SK-N-SH treated with all-trans-retinoic acid at 6 μM for 48 hours (cell line): ENCODE measurements around the gene CHRNB2.

ENCODE experiments used
- ATAC-seq: fragments of 200-7000 bp; cut with Tn5 transposase; 3 replicates; pipeline ENCODE4 v1.9.1; 2020; ENCODE audit warnings: mild to moderate bottlenecking, moderate library complexity
- ARNTL ChIP-seq: fragments of 450-650 bp; formaldehyde crosslinking; IDR thresholded peaks from 2 replicates; pipeline ENCODE4 v1.5.0; 2020; ENCODE audit warnings: low read depth, mild to moderate bottlenecking, moderate library complexity, borderline replicate concordance
- BACH2 ChIP-seq: fragments of 250-450 bp; sonication (Bioruptor Pico); IDR thresholded peaks from 2 replicates; pipeline ENCODE4 v1.9.0; 2021; ENCODE audit warnings: mild to moderate bottlenecking, borderline replicate concordance
- ESRRG ChIP-seq: fragments of 250-450 bp; sonication (Bioruptor Pico); IDR thresholded peaks from 2 replicates; pipeline ENCODE4 v1.6.1; 2021; ENCODE audit warnings: mild to moderate bottlenecking
- GLIS3 ChIP-seq: fragments of 250-450 bp; sonication (Bioruptor Pico); IDR thresholded peaks from 2 replicates; pipeline ENCODE4 v1.5.0; 2020; ENCODE audit warnings: mild to moderate bottlenecking, moderate library complexity
- ISL1 ChIP-seq: fragments of 250-450 bp; sonication (Bioruptor Pico); IDR thresholded peaks from 2 replicates; pipeline ENCODE4 v2.1.2; 2022; ENCODE audit warnings: mild to moderate bottlenecking, moderate library complexity
- OSR1 ChIP-seq: fragments of 250-450 bp; sonication (Bioruptor Pico); IDR thresholded peaks from 2 replicates; pipeline ENCODE4 v1.8.0; 2022; ENCODE audit warnings: moderate library complexity, mild to moderate bottlenecking, inconsistent platforms
- PPARA ChIP-seq: fragments of 250-450 bp; sonication (Bioruptor Pico); IDR thresholded peaks from 2 replicates; pipeline ENCODE4 v1.5.0; 2020; ENCODE audit warnings: mild to moderate bottlenecking, borderline replicate concordance
- RARB ChIP-seq: fragments of 250-450 bp; sonication (Bioruptor Pico); IDR thresholded peaks from 2 replicates; pipeline ENCODE4 v1.8.0; 2021; ENCODE audit warnings: mild to moderate bottlenecking, moderate library complexity
- SNAI2 ChIP-seq: fragments of 250-450 bp; sonication (Bioruptor Pico); IDR thresholded peaks from 2 replicates; pipeline ENCODE4 v1.5.0; 2020; ENCODE audit warnings: mild to moderate bottlenecking, moderate library complexity
- TCF4 ChIP-seq: fragments of 250-450 bp; sonication (Bioruptor Pico); IDR thresholded peaks from 2 replicates; pipeline ENCODE4 v1.8.0; 2021; ENCODE audit warnings: mild to moderate bottlenecking, moderate library complexity, borderline replicate concordance
- TOX ChIP-seq: fragments of 250-450 bp; sonication (Bioruptor Pico); IDR thresholded peaks from 2 replicates; pipeline ENCODE4 v1.8.0; 2021; ENCODE audit warnings: mild to moderate bottlenecking, moderate library complexity, borderline replicate concordance
- ZC3H10 ChIP-seq: fragments of 250-450 bp; sonication (Bioruptor Pico); IDR thresholded peaks from 2 replicates; pipeline ENCODE4 v1.5.1; 2021; ENCODE audit warnings: mild to moderate bottlenecking, moderate library complexity
- ZFP3 ChIP-seq: fragments of 250-450 bp; sonication (Bioruptor Pico); IDR thresholded peaks from 2 replicates; pipeline ENCODE4 v1.5.0; 2020; ENCODE audit warnings: mild to moderate bottlenecking, moderate library complexity
- ZFP30 ChIP-seq: fragments of 450-650 bp; formaldehyde crosslinking; IDR thresholded peaks from 2 replicates; pipeline ENCODE4 v1.5.0; 2022; ENCODE audit warnings: mild to moderate bottlenecking, moderate library complexity
- ZNF565 ChIP-seq: fragments of 450-650 bp; formaldehyde crosslinking; conservative IDR thresholded peaks from 2 replicates; pipeline ENCODE4 v1.5.0; 2020; ENCODE audit warnings: low read depth, mild to moderate bottlenecking, moderate library complexity
- ZNF70 ChIP-seq: fragments of 450-650 bp; formaldehyde crosslinking; IDR thresholded peaks from 2 replicates; pipeline ENCODE4 v1.5.0; 2020; ENCODE audit warnings: mild to moderate bottlenecking, moderate library complexity
- ZNF8 ChIP-seq: fragments of 450-650 bp; formaldehyde crosslinking; IDR thresholded peaks from 2 replicates; pipeline ENCODE4 v1.5.0; 2020; ENCODE audit warnings: mild to moderate bottlenecking, moderate library complexity
- TF ChIP-seq, protein P1 (sequence below): fragments of 250-450 bp; sonication (Bioruptor Pico); IDR thresholded peaks from 2 replicates; pipeline ENCODE4 v1.5.0; 2020; ENCODE audit warnings: mild to moderate bottlenecking, moderate library complexity
- TF ChIP-seq, protein P2 (sequence below): fragments of 250-450 bp; sonication (Bioruptor Pico); IDR thresholded peaks from 2 replicates; pipeline ENCODE4 v1.5.1; 2021; ENCODE audit warnings: mild to moderate bottlenecking, moderate library complexity
- TF ChIP-seq, protein P3 (sequence below): fragments of 250-450 bp; sonication (Bioruptor Pico); IDR thresholded peaks from 2 replicates; pipeline ENCODE4 v1.5.1; 2020; ENCODE audit warnings: low read depth, mild to moderate bottlenecking, moderate library complexity
- TF ChIP-seq, protein P4 (sequence below): fragments of 250-450 bp; sonication (Bioruptor Pico); IDR thresholded peaks from 2 replicates; pipeline ENCODE4 v1.8.0; 2021; ENCODE audit warnings: low read depth, mild to moderate bottlenecking, moderate library complexity, borderline replicate concordance

The CHRNB2 gene

DNA sequence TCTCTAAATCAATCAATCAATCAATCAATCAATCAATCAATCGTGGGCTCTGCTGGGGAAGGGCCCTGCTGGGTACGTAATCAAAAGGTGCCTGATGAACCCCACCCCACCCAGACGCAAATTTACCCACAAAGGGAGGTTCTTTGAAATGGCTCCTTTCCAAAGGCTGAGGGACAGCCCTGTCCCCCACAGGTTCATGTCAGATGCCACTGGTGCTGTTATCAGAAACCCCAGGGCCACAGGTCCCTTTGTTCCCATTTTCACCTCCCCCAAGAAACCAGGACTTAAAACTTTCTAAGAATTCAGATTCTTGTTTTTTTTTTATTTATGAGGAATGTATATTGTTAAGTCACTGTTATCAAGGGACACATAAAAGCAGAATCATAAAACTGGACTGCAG lies 14.2 kb downstream of the CHRNB2 start:
- no peak for ATAC-seq
- TF ChIP-seq RARB = no peak

DNA sequence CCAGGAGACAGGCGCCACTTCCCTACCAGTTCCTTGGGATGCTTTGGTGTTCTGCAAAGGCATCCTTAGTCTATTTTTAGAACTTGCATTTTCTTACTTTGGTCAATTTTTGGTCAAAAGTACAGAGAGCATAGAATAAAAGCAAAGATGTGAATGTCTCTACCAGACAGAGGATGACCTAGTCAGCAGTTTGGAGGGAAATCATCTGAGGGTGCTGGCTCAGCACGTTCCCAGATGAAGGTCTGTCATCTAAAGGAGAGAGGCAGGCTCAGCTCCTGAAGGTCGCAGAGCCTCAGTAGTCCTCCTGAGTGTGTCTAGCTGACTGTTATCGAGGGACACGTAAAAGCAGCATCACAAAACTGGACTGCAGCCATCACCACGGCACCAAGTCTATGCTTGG lies 15.3 kb downstream of the CHRNB2 start:
- ATAC-seq = no peak
- TF ChIP-seq OSR1 (CRISPR knock-in tag) (no peak), ZC3H10 (CRISPR knock-in tag) (no peak), ZFP3 (CRISPR knock-in tag) (no peak), ZNF8 (CRISPR knock-in tag) (no peak), TCF4 (CRISPR knock-in tag) (no peak), GLIS3 (no peak), BACH2 (CRISPR knock-in tag) (no peak), TOX (no peak), SNAI2 (no peak), ARNTL (no peak), ISL1 (CRISPR knock-in tag) (no peak), ZNF70 (CRISPR knock-in tag) (no peak), RARB (no peak), PPARA (CRISPR knock-in tag) (no peak), ZNF565 (CRISPR knock-in tag) (no peak), ESRRG (no peak)
- TF ChIP-seq, protein P1, sequence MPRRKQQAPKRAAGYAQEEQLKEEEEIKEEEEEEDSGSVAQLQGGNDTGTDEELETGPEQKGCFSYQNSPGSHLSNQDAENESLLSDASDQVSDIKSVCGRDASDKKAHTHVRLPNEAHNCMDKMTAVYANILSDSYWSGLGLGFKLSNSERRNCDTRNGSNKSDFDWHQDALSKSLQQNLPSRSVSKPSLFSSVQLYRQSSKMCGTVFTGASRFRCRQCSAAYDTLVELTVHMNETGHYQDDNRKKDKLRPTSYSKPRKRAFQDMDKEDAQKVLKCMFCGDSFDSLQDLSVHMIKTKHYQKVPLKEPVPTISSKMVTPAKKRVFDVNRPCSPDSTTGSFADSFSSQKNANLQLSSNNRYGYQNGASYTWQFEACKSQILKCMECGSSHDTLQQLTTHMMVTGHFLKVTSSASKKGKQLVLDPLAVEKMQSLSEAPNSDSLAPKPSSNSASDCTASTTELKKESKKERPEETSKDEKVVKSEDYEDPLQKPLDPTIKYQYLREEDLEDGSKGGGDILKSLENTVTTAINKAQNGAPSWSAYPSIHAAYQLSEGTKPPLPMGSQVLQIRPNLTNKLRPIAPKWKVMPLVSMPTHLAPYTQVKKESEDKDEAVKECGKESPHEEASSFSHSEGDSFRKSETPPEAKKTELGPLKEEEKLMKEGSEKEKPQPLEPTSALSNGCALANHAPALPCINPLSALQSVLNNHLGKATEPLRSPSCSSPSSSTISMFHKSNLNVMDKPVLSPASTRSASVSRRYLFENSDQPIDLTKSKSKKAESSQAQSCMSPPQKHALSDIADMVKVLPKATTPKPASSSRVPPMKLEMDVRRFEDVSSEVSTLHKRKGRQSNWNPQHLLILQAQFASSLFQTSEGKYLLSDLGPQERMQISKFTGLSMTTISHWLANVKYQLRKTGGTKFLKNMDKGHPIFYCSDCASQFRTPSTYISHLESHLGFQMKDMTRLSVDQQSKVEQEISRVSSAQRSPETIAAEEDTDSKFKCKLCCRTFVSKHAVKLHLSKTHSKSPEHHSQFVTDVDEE (CRISPR knock-in tag) = no peak
- TF ChIP-seq, protein P2, sequence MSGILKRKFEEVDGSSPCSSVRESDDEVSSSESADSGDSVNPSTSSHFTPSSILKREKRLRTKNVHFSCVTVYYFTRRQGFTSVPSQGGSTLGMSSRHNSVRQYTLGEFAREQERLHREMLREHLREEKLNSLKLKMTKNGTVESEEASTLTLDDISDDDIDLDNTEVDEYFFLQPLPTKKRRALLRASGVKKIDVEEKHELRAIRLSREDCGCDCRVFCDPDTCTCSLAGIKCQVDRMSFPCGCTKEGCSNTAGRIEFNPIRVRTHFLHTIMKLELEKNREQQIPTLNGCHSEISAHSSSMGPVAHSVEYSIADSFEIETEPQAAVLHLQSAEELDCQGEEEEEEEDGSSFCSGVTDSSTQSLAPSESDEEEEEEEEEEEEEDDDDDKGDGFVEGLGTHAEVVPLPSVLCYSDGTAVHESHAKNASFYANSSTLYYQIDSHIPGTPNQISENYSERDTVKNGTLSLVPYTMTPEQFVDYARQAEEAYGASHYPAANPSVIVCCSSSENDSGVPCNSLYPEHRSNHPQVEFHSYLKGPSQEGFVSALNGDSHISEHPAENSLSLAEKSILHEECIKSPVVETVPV (CRISPR knock-in tag) = no peak
- TF ChIP-seq, protein P3, sequence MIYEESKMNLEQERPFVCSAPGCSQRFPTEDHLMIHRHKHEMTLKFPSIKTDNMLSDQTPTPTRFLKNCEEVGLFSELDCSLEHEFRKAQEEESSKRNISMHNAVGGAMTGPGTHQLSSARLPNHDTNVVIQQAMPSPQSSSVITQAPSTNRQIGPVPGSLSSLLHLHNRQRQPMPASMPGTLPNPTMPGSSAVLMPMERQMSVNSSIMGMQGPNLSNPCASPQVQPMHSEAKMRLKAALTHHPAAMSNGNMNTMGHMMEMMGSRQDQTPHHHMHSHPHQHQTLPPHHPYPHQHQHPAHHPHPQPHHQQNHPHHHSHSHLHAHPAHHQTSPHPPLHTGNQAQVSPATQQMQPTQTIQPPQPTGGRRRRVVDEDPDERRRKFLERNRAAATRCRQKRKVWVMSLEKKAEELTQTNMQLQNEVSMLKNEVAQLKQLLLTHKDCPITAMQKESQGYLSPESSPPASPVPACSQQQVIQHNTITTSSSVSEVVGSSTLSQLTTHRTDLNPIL (CRISPR knock-in tag) = no peak

DNA sequence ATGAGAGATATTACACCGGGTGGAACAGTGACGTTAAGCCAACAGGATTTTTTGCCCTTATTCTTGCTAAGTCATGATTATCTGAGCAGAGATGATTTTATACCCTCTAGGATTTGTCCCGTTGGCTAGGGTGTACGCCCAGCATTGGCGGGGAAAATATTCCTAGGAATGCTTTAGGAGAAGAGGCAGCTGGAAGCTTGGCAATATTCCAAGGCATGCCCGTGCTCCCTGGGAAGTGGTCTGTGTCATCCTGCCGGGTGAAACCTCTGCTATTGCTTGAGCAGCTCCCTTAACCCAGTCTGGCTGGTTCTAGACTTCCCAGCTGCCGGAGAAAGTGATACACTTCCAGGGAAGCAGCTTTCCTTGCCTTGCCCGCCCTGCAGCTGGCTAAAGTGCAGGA lies 16.2 kb downstream of the CHRNB2 start:
- ATAC-seq = no peak
- TF ChIP-seq, protein P4, sequence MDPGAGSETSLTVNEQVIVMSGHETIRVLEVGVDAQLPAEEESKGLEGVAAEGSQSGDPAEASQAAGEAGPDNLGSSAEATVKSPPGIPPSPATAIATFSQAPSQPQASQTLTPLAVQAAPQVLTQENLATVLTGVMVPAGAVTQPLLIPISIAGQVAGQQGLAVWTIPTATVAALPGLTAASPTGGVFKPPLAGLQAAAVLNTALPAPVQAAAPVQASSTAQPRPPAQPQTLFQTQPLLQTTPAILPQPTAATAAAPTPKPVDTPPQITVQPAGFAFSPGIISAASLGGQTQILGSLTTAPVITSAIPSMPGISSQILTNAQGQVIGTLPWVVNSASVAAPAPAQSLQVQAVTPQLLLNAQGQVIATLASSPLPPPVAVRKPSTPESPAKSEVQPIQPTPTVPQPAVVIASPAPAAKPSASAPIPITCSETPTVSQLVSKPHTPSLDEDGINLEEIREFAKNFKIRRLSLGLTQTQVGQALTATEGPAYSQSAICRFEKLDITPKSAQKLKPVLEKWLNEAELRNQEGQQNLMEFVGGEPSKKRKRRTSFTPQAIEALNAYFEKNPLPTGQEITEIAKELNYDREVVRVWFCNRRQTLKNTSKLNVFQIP (CRISPR knock-in tag) = no peak
- TF ChIP-seq ESRRG (no peak), ARNTL (no peak), RARB (no peak), PPARA (CRISPR knock-in tag) (no peak)
- TF ChIP-seq, protein P3 (CRISPR knock-in tag) = no peak
- TF ChIP-seq, all 23 proteins: peak for 0

DNA sequence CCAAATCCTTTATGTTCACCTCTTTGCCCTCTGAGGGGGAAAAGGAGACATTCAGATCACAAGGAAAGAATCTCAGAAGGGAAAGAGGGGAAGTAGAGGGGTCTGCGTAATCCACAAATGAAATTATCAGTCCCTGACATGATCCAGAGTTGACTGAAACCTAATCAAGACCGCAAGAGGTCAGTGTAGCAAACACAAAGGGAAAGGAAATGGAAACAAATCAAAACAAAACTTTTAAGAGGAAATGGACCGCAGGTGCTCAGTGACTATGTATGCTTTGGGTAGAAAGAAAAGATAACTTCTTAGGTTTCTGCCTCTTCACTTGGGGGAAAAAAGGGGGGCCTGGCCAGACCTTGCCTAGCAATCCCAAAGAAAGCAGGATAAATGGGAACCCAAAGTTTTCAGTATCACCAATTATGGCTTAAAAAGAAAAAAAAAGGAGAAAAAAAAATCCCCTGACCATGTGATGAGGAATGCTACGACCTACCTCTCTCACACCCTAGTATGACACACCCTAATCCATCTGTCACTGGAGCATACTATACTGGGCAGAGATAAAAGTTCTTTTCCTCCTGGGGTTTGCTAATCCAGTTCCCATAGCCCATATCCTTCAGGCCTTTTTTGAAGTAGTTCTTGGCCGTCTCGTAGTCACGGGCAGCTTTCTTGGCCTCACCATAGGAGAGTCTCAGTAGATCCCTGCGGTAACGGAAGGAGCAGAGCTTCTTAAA lies 16.9 kb downstream of the CHRNB2 start:
- no peak for TF ChIP-seq ZNF8 (CRISPR knock-in tag)
- TF ChIP-seq ZNF565 (CRISPR knock-in tag) = no peak
- no peak for TF ChIP-seq ZFP30 (CRISPR knock-in tag)
- no peak for TF ChIP-seq PPARA (CRISPR knock-in tag)
- TF ChIP-seq RARB = no peak
- no peak for ATAC-seq
